ENCODE data around the gene TKT. TPM values are rescaled to one million over a fixed set of nuclear protein-coding genes. Genes with fewer than 3 reads are reported as not detected.

Gene TKT
- total RNA-seq, 1 donor from 2014 or later = 32.1 TPM

GRCh38 chr3:53259427-53260259 is 3.8 kb upstream of the TKT start:
- H3K27ac ChIP-seq (replicated peaks) = peak overlapping the region; percentile 87
- H3K9me3 ChIP-seq (replicated peaks) = no peaks in the 10 kb centered on the region
- H3K4me3 ChIP-seq = no peak overlapping the region
- peaks cover 44% of the 10 kb centered on the region for H3K4me1 ChIP-seq
- no peaks in the 10 kb centered on the region for H3K27me3 ChIP-seq (ENCODE audit: low read depth)
- intact Hi-C loops (cut with micrococcal nuclease) = no loop called here
- DNase-seq = peak; percentile 25
- TF ChIP-seq CTCF (IDR thresholded peaks at IDR 0.05; ENCODE audit: borderline replicate concordance) = no peak
- no peaks in the 10 kb centered on the region for H3K36me3 ChIP-seq

- no peak for DNase-seq
- Histone ChIP-seq H3K9me3 (replicated peaks) (no peaks in the 10 kb centered on the region), H3K4me1 (peaks cover 52% of the 10 kb centered on the region), H3K4me3 (no peak overlapping the region), H3K36me3 (no peaks in the 10 kb centered on the region), H3K27ac (replicated peaks) (peak overlapping the region; percentile 87), H3K27me3 (ENCODE audit: low read depth) (no peaks in the 10 kb centered on the region)
- intact Hi-C loops (cut with micrococcal nuclease) = no loop called here
- TF ChIP-seq CTCF (IDR thresholded peaks at IDR 0.05; ENCODE audit: borderline replicate concordance) = no peak
These were observed 3.0 kb upstream of the TKT start for GRCh38 chr3:53258600-53259426.

- peaks cover 66% of the 10 kb centered on the region for H3K4me1 ChIP-seq
- H3K4me3 ChIP-seq = no peak overlapping the region
- DNase-seq = no peak
- H3K9me3 ChIP-seq (replicated peaks) = no peaks in the 10 kb centered on the region
- H3K27me3 ChIP-seq (ENCODE audit: low read depth) = no peaks in the 10 kb centered on the region
- H3K27ac ChIP-seq (replicated peaks) = no peak overlapping the region
- intact Hi-C loops (cut with micrococcal nuclease) = no loop called here
- no peak for TF ChIP-seq CTCF (IDR thresholded peaks at IDR 0.05; ENCODE audit: borderline replicate concordance)
- H3K36me3 ChIP-seq = no peaks in the 10 kb centered on the region
These were observed 1.6 kb upstream of the TKT start for GRCh38 chr3:53257465-53257864.

- Histone ChIP-seq H3K4me1 (peaks cover 70% of the 10 kb centered on the region), H3K36me3 (no peaks in the 10 kb centered on the region), H3K27ac (replicated peaks) (peak overlapping the region; percentile 96), H3K27me3 (ENCODE audit: low read depth) (no peaks in the 10 kb centered on the region), H3K9me3 (replicated peaks) (no peaks in the 10 kb centered on the region), H3K4me3 (no peak overlapping the region)
- TF ChIP-seq CTCF (IDR thresholded peaks at IDR 0.05; ENCODE audit: borderline replicate concordance) = no peak
- intact Hi-C loops (cut with micrococcal nuclease) = no loop called here
- no peak for DNase-seq
These were observed 858 bp upstream of the TKT start for GRCh38 chr3:53256704-53257055.

- DNase-seq = peak; percentile 30
- TF ChIP-seq CTCF (IDR thresholded peaks at IDR 0.05; ENCODE audit: borderline replicate concordance) = no peak
- intact Hi-C loops (cut with micrococcal nuclease) = no loop called here
- no peaks in the 10 kb centered on the region for H3K9me3 ChIP-seq (replicated peaks)
- H3K27ac ChIP-seq (replicated peaks) = peak overlapping the region; percentile 96
- peak overlapping the region; percentile 86 for H3K4me3 ChIP-seq
- H3K36me3 ChIP-seq = no peaks in the 10 kb centered on the region
- no peaks in the 10 kb centered on the region for H3K27me3 ChIP-seq (ENCODE audit: low read depth)
- H3K4me1 ChIP-seq = peaks cover 76% of the 10 kb centered on the region
These were observed 423 bp downstream of the TKT start for GRCh38 chr3:53255423-53255774.
